ENCODE results near the gene PSMB9. TPM values are rescaled to one million over a fixed set of nuclear protein-coding genes. Genes with fewer than 3 reads are reported as not detected.

The PSMB9 gene
- total and polyA plus RNA-seq, 2 donors = 6.7 to 53.0 TPM

DNA sequence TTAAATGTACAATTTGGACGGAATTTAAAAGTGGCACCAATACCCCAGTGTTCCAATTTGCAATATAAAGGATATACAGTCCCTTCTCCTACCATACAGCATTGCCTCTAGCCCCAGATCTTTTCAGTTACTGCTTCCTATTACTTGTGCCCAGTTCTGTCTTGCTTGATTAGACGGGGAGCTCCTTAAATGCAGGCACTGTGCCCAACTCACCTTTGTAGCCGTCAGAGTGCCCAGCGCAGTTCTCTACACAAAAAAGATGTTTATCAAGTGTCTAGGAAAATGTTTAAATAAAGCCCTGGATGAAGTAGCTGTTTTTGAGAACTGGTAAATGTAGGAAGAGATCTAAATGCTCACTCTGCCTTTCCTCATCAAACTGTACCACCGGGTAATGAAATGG lies 23.1 kb upstream of the PSMB9 start:
- Histone ChIP-seq H3K4me3 (ENCODE audit: low read depth, low read length) (no peak overlapping the region), H3K4me1 (ENCODE audit: insufficient read depth) (no peaks in the 10 kb centered on the region), H3K27ac (ENCODE audit: low read depth) (no peak overlapping the region), H3K36me3 (ENCODE audit: insufficient read depth) (no peaks in the 10 kb centered on the region)
- DNase-seq (ENCODE audit: extremely low spot score) = no peak
- WGBS = 79% methylated on average over 5 of the region's 5 CpGs

- DNase-seq (ENCODE audit: extremely low spot score) = no peak
- Histone ChIP-seq H3K4me1 (ENCODE audit: insufficient read depth) (no peaks in the 10 kb centered on the region), H3K36me3 (ENCODE audit: insufficient read depth) (no peaks in the 10 kb centered on the region), H3K27ac (ENCODE audit: low read depth) (no peak overlapping the region), H3K4me3 (ENCODE audit: low read depth, low read length) (no peak overlapping the region)
- WGBS = 84% methylated on average over 13 of the region's 13 CpGs
Measured at GRCh38 chr6:32832535-32832934, 21.5 kb upstream of the PSMB9 start.

DNA sequence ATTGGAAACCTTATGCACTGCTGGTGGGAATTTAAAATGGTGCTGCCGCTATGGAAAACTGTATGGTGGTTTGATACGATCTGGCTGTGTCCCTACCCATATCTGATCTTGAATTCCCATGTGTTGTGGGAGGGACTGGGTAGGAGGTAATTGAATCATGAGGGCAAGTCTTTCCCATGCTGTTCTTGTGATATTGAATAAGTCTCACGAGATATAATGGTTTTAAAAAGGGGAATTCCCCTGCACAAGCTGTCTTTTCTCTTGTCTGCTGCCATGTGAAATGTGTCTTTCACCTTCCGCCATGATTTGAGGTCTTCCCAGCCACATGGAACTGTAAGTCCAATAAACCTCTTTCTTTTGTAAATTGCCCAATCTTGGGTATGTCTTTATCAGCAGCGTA lies 20.3 kb upstream of the PSMB9 start:
- Histone ChIP-seq H3K27ac (ENCODE audit: low read depth) (no peak overlapping the region), H3K36me3 (ENCODE audit: insufficient read depth) (no peaks in the 10 kb centered on the region), H3K4me1 (ENCODE audit: insufficient read depth) (no peaks in the 10 kb centered on the region), H3K4me3 (ENCODE audit: low read depth, low read length) (no peak overlapping the region)
- 85% methylated on average over 5 of the region's 5 CpGs for WGBS
- no peak for DNase-seq (ENCODE audit: extremely low spot score)

DNA sequence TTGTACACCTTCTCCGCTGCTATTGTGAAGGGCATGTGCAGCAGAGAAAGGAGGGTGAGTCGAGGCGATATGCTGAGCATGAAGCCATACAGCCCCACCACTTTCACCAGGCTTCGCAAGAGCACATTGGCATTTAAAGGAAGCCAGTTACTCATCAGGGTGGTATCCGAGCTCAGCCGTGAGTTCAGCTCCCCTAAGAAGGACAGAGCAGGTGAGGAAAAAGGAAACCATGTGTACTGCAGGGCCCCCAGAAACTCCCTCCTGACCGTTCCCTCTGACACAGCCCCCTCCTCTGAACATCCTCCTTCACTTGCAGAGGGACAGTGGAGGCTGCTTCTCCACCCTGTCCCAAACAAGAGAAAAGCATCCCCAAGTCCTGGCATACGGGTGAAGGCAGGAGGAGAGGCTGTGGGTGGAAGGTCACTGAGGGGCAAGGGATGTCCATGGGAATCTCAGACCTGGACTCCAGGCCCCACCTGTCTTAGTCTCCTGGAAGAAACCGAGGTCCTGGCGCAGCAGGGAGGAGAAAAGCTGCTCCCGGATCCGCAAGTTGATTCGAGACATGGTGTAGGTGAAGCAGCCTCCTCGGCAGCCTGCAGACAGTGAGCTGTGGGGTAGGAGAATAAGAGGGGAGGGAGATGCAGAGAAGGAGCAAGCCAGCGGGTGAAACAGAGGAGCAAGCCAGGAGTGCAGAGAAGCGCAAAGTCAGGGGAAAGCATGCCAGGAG lies 18.7 kb upstream of the PSMB9 start:
- 93% methylated on average over 16 of the region's 16 CpGs for WGBS
- H3K4me3 ChIP-seq (ENCODE audit: low read depth, low read length) = no peak overlapping the region
- no peaks in the 10 kb centered on the region for H3K36me3 ChIP-seq (ENCODE audit: insufficient read depth)
- H3K27ac ChIP-seq (ENCODE audit: low read depth) = no peak overlapping the region
- no peak for DNase-seq (ENCODE audit: extremely low spot score)
- no peaks in the 10 kb centered on the region for H3K4me1 ChIP-seq (ENCODE audit: insufficient read depth)

DNA sequence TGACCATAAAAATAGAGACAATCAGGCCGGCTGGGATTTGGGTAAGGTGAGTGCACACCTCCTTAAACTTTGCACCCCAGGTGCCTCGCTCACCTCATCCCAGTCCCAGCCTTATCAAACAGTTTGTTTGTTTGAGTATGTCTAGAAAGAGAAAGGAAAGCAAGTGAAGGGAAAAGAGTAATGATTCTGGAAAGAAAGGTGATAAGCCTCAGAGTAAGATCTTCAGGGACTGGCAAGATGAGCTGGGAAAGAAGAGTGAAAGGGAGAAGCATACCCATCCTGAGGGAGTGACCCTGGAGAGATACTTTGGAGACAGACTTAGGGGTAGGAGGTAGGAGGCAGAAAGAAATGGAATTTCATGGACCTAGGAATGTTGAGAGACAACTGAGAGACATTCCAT lies 17.1 kb upstream of the PSMB9 start:
- no peak for DNase-seq (ENCODE audit: extremely low spot score)
- 92% methylated on average over 2 of the region's 2 CpGs for WGBS
- Histone ChIP-seq H3K4me1 (ENCODE audit: insufficient read depth) (no peaks in the 10 kb centered on the region), H3K36me3 (ENCODE audit: insufficient read depth) (no peaks in the 10 kb centered on the region), H3K27ac (ENCODE audit: low read depth) (no peak overlapping the region), H3K4me3 (ENCODE audit: low read depth, low read length) (no peak overlapping the region)

DNA sequence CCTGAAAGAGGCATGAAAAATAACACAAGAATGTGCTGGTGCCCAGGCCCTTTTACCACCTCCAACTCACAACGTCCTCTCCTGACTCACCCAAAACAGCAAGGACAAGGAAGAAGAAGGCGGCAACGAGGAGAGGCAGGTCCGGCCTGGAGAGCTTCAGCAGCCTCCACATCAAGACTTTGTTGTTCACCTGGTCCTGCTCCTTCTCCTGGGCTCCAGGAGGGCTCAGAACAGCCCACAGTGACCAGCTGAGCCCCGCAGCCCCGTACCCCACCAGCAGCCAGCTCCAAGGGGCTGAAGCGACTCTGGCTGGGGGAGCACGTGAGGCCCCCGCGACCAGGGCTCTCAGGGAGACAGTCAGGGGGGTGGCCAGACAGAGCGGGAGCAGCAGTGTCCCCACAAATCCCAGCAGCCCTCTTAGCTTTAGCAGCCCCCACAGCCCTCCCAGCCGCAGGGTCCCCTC lies 16.3 kb upstream of the PSMB9 start:
- 25% methylated on average over 12 of the region's 12 CpGs for WGBS
- Histone ChIP-seq H3K4me1 (ENCODE audit: insufficient read depth) (no peaks in the 10 kb centered on the region), H3K4me3 (ENCODE audit: low read depth, low read length) (peak overlapping the region; percentile 79), H3K27ac (ENCODE audit: low read depth) (peak overlapping the region; percentile 86), H3K36me3 (ENCODE audit: insufficient read depth) (no peaks in the 10 kb centered on the region)
- no peak for DNase-seq (ENCODE audit: extremely low spot score)

GRCh38 chr6:32838114-32838958 lies 15.7 kb upstream of the PSMB9 start, which contains the start of gene TAP2:
Gene TAP2, minus strand, starts transcription at chr6:32838739. Its CDS starts 506 bp downstream, at chr6:32838233.
- under 1% methylated on average over 57 of the region's 57 CpGs for WGBS
- DNase-seq (ENCODE audit: extremely low spot score) = peak; percentile 83
- Histone ChIP-seq H3K4me3 (ENCODE audit: low read depth, low read length) (peak within 1 kb of the TSS; percentile 79), H3K4me1 (ENCODE audit: insufficient read depth) (no peaks in the 10 kb centered on the region), H3K27ac (ENCODE audit: low read depth) (peak within 1 kb of the TSS; percentile 95), H3K36me3 (ENCODE audit: insufficient read depth) (no peaks in the 10 kb centered on the region)

DNA sequence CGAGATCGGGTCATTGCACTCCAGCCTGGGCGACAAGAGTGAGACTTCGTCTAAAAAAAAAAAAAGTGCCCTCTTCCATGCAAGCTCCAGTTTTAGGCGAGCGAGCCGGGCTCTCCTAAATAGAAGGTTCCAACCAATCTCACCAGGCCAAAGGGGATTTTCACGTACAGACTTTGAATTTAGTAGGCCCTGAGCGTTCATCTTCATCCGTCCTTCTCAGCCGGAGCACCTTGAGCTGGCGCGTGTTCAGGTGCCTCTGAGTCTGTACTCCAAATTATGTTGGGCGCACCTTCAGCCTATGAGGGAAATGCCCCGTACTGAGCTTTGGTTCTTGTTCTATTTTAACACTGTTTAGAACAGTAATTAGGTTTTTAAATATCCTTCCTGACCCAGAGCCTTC lies 14.6 kb upstream of the PSMB9 start:
- H3K4me1 ChIP-seq (ENCODE audit: insufficient read depth) = no peaks in the 10 kb centered on the region
- H3K4me3 ChIP-seq (ENCODE audit: low read depth, low read length) = no peak overlapping the region
- H3K36me3 ChIP-seq (ENCODE audit: insufficient read depth) = no peaks in the 10 kb centered on the region
- 88% methylated on average over 15 of the region's 15 CpGs for WGBS
- H3K27ac ChIP-seq (ENCODE audit: low read depth) = no peak overlapping the region
- no peak for DNase-seq (ENCODE audit: extremely low spot score)

GRCh38 chr6:32840604-32841246 lies 13.3 kb upstream of the PSMB9 start:
- H3K27ac ChIP-seq (ENCODE audit: low read depth) = no peak overlapping the region
- H3K4me1 ChIP-seq (ENCODE audit: insufficient read depth) = no peaks in the 10 kb centered on the region
- DNase-seq (ENCODE audit: extremely low spot score) = no peak
- WGBS = 86% methylated on average over 9 of the region's 9 CpGs
- no peak overlapping the region for H3K4me3 ChIP-seq (ENCODE audit: low read depth, low read length)
- H3K36me3 ChIP-seq (ENCODE audit: insufficient read depth) = no peaks in the 10 kb centered on the region

GRCh38 chr6:32842021-32842650 lies 11.9 kb upstream of the PSMB9 start:
- Histone ChIP-seq H3K4me3 (ENCODE audit: low read depth, low read length) (no peak overlapping the region), H3K27ac (ENCODE audit: low read depth) (no peak overlapping the region), H3K4me1 (ENCODE audit: insufficient read depth) (no peaks in the 10 kb centered on the region), H3K36me3 (ENCODE audit: insufficient read depth) (no peaks in the 10 kb centered on the region)
- 94% methylated on average over 6 of the region's 6 CpGs for WGBS
- no peak for DNase-seq (ENCODE audit: extremely low spot score)

DNA sequence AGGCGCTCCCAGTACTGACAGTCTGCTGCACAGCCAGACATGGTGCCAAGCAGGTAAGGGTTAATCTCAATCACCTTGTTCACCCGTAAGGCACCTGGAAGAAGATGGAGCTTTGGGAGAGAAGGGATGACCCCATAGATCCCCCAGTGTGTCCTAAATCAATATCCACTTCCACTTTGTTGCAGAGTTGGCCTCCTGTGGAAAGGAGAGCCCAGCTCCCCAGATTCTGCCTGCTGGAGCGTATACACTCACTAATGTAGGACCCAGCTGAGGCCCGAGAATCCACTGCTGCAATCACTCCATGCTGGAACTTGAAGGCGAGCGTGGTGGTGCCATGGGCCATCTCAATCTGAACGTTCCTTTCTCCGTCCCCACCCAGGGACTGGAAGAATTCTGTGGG lies 11.3 kb upstream of the PSMB9 start:
- WGBS = 91% methylated on average over 8 of the region's 8 CpGs
- no peak overlapping the region for H3K4me3 ChIP-seq (ENCODE audit: low read depth, low read length)

DNA sequence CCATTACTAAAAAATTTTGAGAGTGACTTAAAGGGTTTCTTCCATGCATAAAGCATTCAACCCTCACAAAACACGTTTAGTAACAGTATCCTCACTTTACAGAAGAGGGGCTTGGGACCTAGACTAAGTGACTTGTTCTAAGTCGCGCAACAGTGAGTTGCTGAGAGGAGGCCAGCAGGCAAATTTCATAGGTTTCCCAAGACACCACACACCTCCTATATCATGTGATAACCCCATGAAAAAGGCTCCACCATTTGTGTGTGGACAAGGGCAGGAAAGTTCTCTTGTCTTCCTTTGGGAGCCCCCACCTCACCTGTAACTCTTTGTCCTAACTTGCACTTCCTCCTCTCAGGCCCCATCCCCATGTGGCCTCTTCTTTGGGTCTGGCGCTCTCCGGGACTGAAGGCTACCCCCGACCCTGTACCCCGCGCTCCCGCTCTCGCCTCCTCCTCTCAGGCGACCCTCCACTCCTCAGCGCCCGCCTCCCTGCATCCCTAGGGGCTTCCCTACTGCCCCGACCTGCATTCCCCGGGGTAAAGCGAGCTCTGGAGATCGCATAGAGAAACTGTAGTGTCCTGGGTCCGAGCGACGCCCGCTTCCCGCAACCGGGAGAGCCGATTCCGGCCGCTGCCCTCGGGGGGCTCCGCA lies 10.5 kb upstream of the PSMB9 start:
- 8% methylated on average over 28 of the region's 28 CpGs for WGBS
- DNase-seq (ENCODE audit: extremely low spot score) = no peak
- H3K36me3 ChIP-seq (ENCODE audit: insufficient read depth) = no peaks in the 10 kb centered on the region
- H3K4me3 ChIP-seq (ENCODE audit: low read depth, low read length) = peak overlapping the region; percentile 87
- H3K27ac ChIP-seq (ENCODE audit: low read depth) = peak overlapping the region; percentile 83
- no peaks in the 10 kb centered on the region for H3K4me1 ChIP-seq (ENCODE audit: insufficient read depth)

More for the DNA sequence above, 11.3 kb upstream of the PSMB9 start:
- Histone ChIP-seq H3K4me1 (ENCODE audit: insufficient read depth) (no peaks in the 10 kb centered on the region), H3K27ac (ENCODE audit: low read depth) (no peak overlapping the region), H3K36me3 (ENCODE audit: insufficient read depth) (no peaks in the 10 kb centered on the region)
- no peak for DNase-seq (ENCODE audit: extremely low spot score)

Data from urinary bladder (tissue), 4 donors.